ENCODE data around the gene BSN. TPM values are rescaled to one million over a fixed set of nuclear protein-coding genes. Genes with fewer than 3 reads are reported as not detected.
"Not testable (repeated sequence)": the region's sequence is repeated elsewhere in the genome, so short reads cannot be mapped to it uniquely, and the experiment has no call there.

BSN gene
- total RNA-seq, 2 donors from 2014 or later: 0.39 to 0.59 TPM

GRCh38 chr3:49689046-49689907 lies 135.0 kb downstream of the BSN start, which contains the start of the genes MST1 and RNF123:
TSS of gene MST1 (minus strand) at chr3:49689474. CDS start at chr3:49688691, 783 bp downstream.
TSS of gene RNF123 (plus strand) at chr3:49689557. CDS start at chr3:49691166, 1,609 bp downstream.
- Mint-ChIP-seq H3K4me1 (ENCODE audit: low read depth in 2 of 2) (peaks cover 24 to 32% of the 10 kb centered on the region in 2 donors), H3K36me3 (no peaks in the 10 kb centered on the region), H3K4me3 (peak within 1 kb of the TSS; percentile 96), H3K27me3 (no peaks in the 10 kb centered on the region), H3K27ac (peak within 1 kb of the TSS; percentile 92 to 98), H3K9me3 (no peaks in the 10 kb centered on the region)
- ATAC-seq (peak; percentile 86 to 90), DNase-seq (ENCODE audit: low spot score) (peak; percentile 93)

GRCh38 chr3:49689908-49690624 lies 135.8 kb downstream of the BSN start:
- H3K27me3 Mint-ChIP-seq; DNase-seq (ENCODE audit: low spot score); H3K9me3 Mint-ChIP-seq; ATAC-seq; H3K36me3 Mint-ChIP-seq: not testable (repeated sequence)
- Mint-ChIP-seq H3K4me1 (ENCODE audit: low read depth in 2 of 2) (peaks cover 24 to 32% of the 10 kb centered on the region in 2 donors), H3K27ac (peak overlapping the region; percentile 92 to 98), H3K4me3 (peak overlapping the region; percentile 96)

- not testable (repeated sequence) for H3K27me3 Mint-ChIP-seq; ATAC-seq; DNase-seq (ENCODE audit: low spot score); H3K9me3 Mint-ChIP-seq; H3K36me3 Mint-ChIP-seq
- Mint-ChIP-seq H3K4me1 (ENCODE audit: low read depth in 2 of 2) (peaks cover 24 to 32% of the 10 kb centered on the region in 2 donors), H3K27ac (peak overlapping the region in 1 of 2 donors; percentile 98), H3K4me3 (peak overlapping the region; percentile 96)
Measured at GRCh38 chr3:49690856-49691255, 136.6 kb downstream of the BSN start.

DNA sequence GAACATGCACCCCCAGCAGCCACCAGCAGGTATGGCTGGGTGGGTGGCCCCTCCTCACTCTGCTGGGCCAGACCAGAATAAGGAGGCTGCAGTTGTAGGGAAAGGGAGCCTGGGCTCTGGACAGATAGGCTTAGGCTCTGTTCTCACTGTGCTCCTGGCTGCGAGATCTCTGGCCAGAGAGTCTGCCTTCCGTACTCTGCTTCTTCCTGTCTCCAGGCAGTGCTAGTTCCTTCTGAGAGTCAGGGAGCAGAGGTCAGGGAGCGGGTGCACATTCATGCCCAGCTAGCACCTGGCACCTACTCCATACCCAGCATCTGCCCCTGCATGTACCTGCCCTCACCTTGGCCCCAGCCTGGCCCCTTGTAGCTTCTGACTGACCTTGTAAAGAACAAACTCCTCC lies 137.2 kb downstream of the BSN start:
- H3K4me1 Mint-ChIP-seq (ENCODE audit: low read depth in 2 of 2): peaks cover 24 to 32% of the 10 kb centered on the region in 2 donors
- not testable (repeated sequence) for H3K27ac Mint-ChIP-seq; ATAC-seq; H3K36me3 Mint-ChIP-seq; H3K4me3 Mint-ChIP-seq; H3K9me3 Mint-ChIP-seq; H3K27me3 Mint-ChIP-seq; DNase-seq (ENCODE audit: low spot score)

- not testable (repeated sequence) for DNase-seq (ENCODE audit: low spot score); H3K9me3 Mint-ChIP-seq; H3K27me3 Mint-ChIP-seq; H3K4me3 Mint-ChIP-seq; H3K27ac Mint-ChIP-seq; H3K36me3 Mint-ChIP-seq; ATAC-seq
- H3K4me1 Mint-ChIP-seq (ENCODE audit: low read depth in 2 of 2): peaks cover 15 to 21% of the 10 kb centered on the region in 2 donors
Measured at GRCh38 chr3:49694409-49695070, 140.3 kb downstream of the BSN start.

GRCh38 chr3:49695350-49696015 lies 141.2 kb downstream of the BSN start:
- peaks cover 6 to 13% of the 10 kb centered on the region in 2 donors for H3K4me1 Mint-ChIP-seq (ENCODE audit: low read depth in 2 of 2)
- not testable (repeated sequence) for ATAC-seq; H3K27ac Mint-ChIP-seq; DNase-seq (ENCODE audit: low spot score); H3K4me3 Mint-ChIP-seq; H3K27me3 Mint-ChIP-seq; H3K9me3 Mint-ChIP-seq; H3K36me3 Mint-ChIP-seq

- peaks cover 0 to 7% of the 10 kb centered on the region in 2 donors for H3K4me1 Mint-ChIP-seq (ENCODE audit: low read depth in 2 of 2)
- H3K4me3 Mint-ChIP-seq: no peak overlapping the region
- no peak for ATAC-seq
- H3K27ac Mint-ChIP-seq: no peak overlapping the region
- no peaks in the 10 kb centered on the region for H3K9me3 Mint-ChIP-seq
- H3K36me3 Mint-ChIP-seq: no peaks in the 10 kb centered on the region
- H3K27me3 Mint-ChIP-seq: no peaks in the 10 kb centered on the region
- no peak for DNase-seq (ENCODE audit: low spot score)
Measured at GRCh38 chr3:49699281-49699979, 145.2 kb downstream of the BSN start.

DNA sequence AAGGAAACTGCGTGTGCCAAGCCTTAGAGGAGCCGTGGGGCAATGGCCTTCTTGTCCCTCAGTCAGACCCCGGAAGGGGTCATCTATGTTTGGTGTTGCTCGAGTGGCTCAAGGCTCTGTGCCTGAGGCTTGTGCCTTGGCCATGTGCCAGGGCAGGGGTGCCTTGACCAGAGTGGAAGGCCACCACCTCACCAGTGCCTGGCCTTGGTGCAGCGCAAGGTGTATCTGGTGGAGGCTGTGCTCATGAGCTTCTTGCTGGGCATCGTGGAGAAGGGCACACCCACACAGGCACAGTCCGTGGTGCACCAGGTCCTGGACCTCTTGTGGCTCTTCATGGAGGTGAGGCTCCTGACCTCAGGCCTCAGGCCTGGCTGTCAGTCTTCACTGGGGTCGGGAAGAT lies 145.7 kb downstream of the BSN start:
- Mint-ChIP-seq H3K4me3 (no peak overlapping the region), H3K9me3 (no peaks in the 10 kb centered on the region), H3K36me3 (no peaks in the 10 kb centered on the region), H3K27me3 (no peaks in the 10 kb centered on the region), H3K27ac (no peak overlapping the region), H3K4me1 (ENCODE audit: low read depth in 2 of 2) (peaks cover 0 to 7% of the 10 kb centered on the region in 2 donors)
- DNase-seq (ENCODE audit: low spot score): no peak
- no peak for ATAC-seq

- ATAC-seq (no peak), DNase-seq (ENCODE audit: low spot score) (no peak)
- no peak overlapping the region for H3K4me3 Mint-ChIP-seq
- H3K27me3 Mint-ChIP-seq: no peaks in the 10 kb centered on the region
- H3K27ac Mint-ChIP-seq: no peak overlapping the region
- H3K4me1 Mint-ChIP-seq (ENCODE audit: low read depth in 2 of 2): peaks cover 0 to 7% of the 10 kb centered on the region in 2 donors
- no peaks in the 10 kb centered on the region for H3K9me3 Mint-ChIP-seq
- H3K36me3 Mint-ChIP-seq: no peaks in the 10 kb centered on the region
Measured at GRCh38 chr3:49700453-49701128, 146.3 kb downstream of the BSN start.

- Mint-ChIP-seq H3K36me3 (no peaks in the 10 kb centered on the region), H3K27me3 (no peaks in the 10 kb centered on the region), H3K4me1 (ENCODE audit: low read depth in 2 of 2) (peaks cover 0 to 7% of the 10 kb centered on the region in 2 donors), H3K4me3 (no peak overlapping the region), H3K9me3 (no peaks in the 10 kb centered on the region), H3K27ac (no peak overlapping the region)
- ATAC-seq (no peak), DNase-seq (ENCODE audit: low spot score) (no peak)
Measured at GRCh38 chr3:49701388-49702077, 147.3 kb downstream of the BSN start.

- H3K9me3 Mint-ChIP-seq: no peaks in the 10 kb centered on the region
- no peaks in the 10 kb centered on the region for H3K27me3 Mint-ChIP-seq
- DNase-seq (ENCODE audit: low spot score) (no peak), ATAC-seq (no peak)
- H3K27ac Mint-ChIP-seq: no peak overlapping the region
- no peaks in the 10 kb centered on the region for H3K36me3 Mint-ChIP-seq
- peaks cover 0 to 7% of the 10 kb centered on the region in 2 donors for H3K4me1 Mint-ChIP-seq (ENCODE audit: low read depth in 2 of 2)
- H3K4me3 Mint-ChIP-seq: no peak overlapping the region
Measured at GRCh38 chr3:49702672-49703071, 148.4 kb downstream of the BSN start.

GRCh38 chr3:49703443-49703927 lies 149.2 kb downstream of the BSN start:
- Mint-ChIP-seq H3K36me3 (no peaks in the 10 kb centered on the region), H3K27ac (no peak overlapping the region), H3K9me3 (no peaks in the 10 kb centered on the region), H3K4me1 (ENCODE audit: low read depth in 2 of 2) (peaks cover 0 to 8% of the 10 kb centered on the region in 2 donors), H3K4me3 (no peak overlapping the region), H3K27me3 (no peaks in the 10 kb centered on the region)
- peak; percentile 75 for DNase-seq (ENCODE audit: low spot score)
- peak; percentile 81 to 82 for ATAC-seq
